HG02642 (cell line): ENCODE data around the gene HIC2.
"Not testable (repeated sequence)": the region's sequence is repeated elsewhere in the genome, so short reads cannot be mapped to it uniquely, and the experiment has no call there.

Experiments used
- ATAC-seq: cut with Tn5 transposase; IDR thresholded peaks from one replicate; pipeline ENCODE4 v1.9.1; 2021; ENCODE audit warnings: mild to moderate bottlenecking; ENCODE audit not compliant: unreplicated experiment, poor library complexity

The HIC2 gene

DNA sequence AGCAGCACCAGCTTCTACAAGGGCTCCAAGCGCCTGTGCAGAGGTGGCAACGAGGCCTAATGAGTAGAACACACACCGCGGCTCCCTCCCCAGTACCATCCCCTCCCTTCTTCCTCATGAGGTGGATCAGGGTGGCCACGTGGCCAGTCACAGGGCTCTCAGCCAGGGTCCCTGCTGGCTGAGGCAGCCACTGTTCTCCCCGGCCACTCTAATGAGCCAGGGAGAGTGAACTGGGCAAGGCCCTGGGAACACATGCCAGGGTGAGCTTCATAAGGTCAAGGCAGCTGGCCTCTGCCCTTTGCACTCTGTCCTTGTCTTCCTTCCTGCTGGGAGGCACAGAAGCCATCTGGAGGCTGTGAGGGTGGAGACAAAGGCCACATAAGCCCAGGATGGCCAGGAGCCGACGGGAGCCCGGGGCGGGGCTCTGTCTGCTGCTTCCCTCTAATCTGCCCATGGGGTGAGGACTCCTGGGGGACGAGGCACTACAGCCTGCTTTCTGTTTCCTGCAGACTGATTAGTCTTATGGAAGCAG is 72.0 kb downstream of the HIC2 start:
- ATAC-seq: not testable (repeated sequence)

- not testable (repeated sequence) for ATAC-seq
Observed at GRCh38 chr22:21490556-21490955, 73.4 kb downstream of the HIC2 start.

- ATAC-seq: not testable (repeated sequence)
Observed at GRCh38 chr22:21492271-21492670, 75.1 kb downstream of the HIC2 start.

GRCh38 chr22:21493789-21494782 is 76.9 kb downstream of the HIC2 start:
- not testable (repeated sequence) for ATAC-seq

- ATAC-seq: not testable (repeated sequence)
Observed at GRCh38 chr22:21497984-21498383, 80.8 kb downstream of the HIC2 start.

GRCh38 chr22:21498489-21498888 is 81.3 kb downstream of the HIC2 start:
- ATAC-seq: not testable (repeated sequence)

DNA sequence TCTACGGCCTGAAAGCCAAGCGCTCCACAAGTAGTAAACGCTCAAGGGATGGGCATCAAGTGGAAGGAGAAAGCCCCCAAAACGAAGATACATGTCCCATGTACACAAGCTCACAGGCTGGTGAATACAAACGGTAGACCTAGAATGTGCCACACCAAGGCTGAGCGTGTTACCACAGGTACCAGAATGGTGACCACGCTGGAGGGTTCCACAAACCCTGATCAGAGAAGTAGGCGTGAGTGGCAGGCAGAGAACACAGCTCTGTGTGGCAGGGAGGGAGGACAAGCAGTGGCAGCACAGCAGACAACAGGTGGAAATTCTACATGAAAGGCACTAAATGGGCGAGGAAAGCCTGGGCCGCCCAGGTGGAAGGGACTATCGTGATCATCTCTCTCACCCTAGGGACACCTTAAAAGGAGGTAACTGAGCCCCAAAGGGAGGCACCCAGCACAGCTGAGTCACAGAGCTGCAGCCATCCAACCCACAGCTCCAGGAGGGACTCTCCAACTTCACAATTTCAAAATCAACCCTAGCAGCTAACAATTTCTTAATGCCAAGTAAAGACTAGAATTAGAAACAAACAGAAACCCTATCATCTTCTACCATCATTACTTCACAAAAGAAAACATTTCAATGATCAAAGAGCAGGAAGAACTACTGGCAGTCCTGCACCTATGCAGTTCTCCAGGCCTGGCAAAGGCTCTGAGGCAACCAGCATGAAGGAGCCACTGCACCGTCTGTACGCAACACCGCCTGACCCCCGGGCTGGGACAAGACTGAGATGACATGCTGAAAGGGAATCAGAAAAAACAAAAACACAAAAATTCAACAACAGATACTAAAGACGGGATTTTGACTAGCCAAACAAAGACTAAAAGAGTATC is 82.7 kb downstream of the HIC2 start:
- not testable (repeated sequence) for ATAC-seq
